ENCODE measurements around the gene SMC4. TPM values are rescaled to one million over a fixed set of nuclear protein-coding genes. Genes with fewer than 3 reads are reported as not detected.
A peak's percentile ranks its signal among the peaks of the same experiment; 100 is the strongest.

Gene SMC4
- total RNA-seq, 1 experiment from 2014 or later, result 116 TPM

GRCh38 chr3:160473978-160474377 lies 74.5 kb downstream of the SMC4 start:
- Mint-ChIP-seq H3K4me3 (ENCODE audit: unreplicated experiment) (no peak overlapping the region), H3K9me3 (ENCODE audit: unreplicated experiment) (peaks cover 11% of the 10 kb centered on the region), H3K4me1 (ENCODE audit: insufficient read depth, unreplicated experiment) (no peaks in the 10 kb centered on the region), H3K27ac (ENCODE audit: low read depth, unreplicated experiment) (no peak overlapping the region), H3K36me3 (ENCODE audit: insufficient read depth, unreplicated experiment) (no peaks in the 10 kb centered on the region), H3K27me3 (ENCODE audit: insufficient read depth, unreplicated experiment) (no peaks in the 10 kb centered on the region)
- intact Hi-C loops (cut with micrococcal nuclease), result no loop called here
- ChIA-PET CTCF (no interaction called here), POLR2A (interaction anchor here (0.6 to 0.9 kb wide), 2 partner anchors 8 to 458 kb away, joined by 3 read pairs; no protein-coding TSS in a partner anchor)
- no peak for TF ChIP-seq CTCF (IDR thresholded peaks at IDR 0.05; ENCODE audit: unreplicated experiment)
- BruUV-seq (replicated peaks), result no TSS peak
- DNase-seq (ENCODE audit: unreplicated experiment), result peak; percentile 72

GRCh38 chr3:160474416-160474838 lies 75.0 kb downstream of the SMC4 start:
- intact Hi-C loops (cut with micrococcal nuclease), result no loop called here

GRCh38 chr3:160475153-160475552 lies 75.7 kb downstream of the SMC4 start:
- POLR2A ChIA-PET, result no interaction called here

More at GRCh38 chr3:160474416-160474838, 75.0 kb downstream of the SMC4 start:
- peak; percentile 9 for DNase-seq (ENCODE audit: unreplicated experiment)
- no peaks in the 10 kb centered on the region for H3K27me3 Mint-ChIP-seq (ENCODE audit: insufficient read depth, unreplicated experiment)
- H3K9me3 Mint-ChIP-seq (ENCODE audit: unreplicated experiment), result peaks cover 6% of the 10 kb centered on the region
- CTCF ChIA-PET, result interaction anchor here (0.6 to 0.9 kb wide), 3 partner anchors 12 to 467 kb away, joined by 3 to 4 read pairs (median 3); no protein-coding TSS in a partner anchor
- H3K27ac Mint-ChIP-seq (ENCODE audit: low read depth, unreplicated experiment), result no peak overlapping the region
- no peak overlapping the region for H3K4me3 Mint-ChIP-seq (ENCODE audit: unreplicated experiment)
- H3K36me3 Mint-ChIP-seq (ENCODE audit: insufficient read depth, unreplicated experiment), result no peaks in the 10 kb centered on the region
- TF ChIP-seq CTCF (IDR thresholded peaks at IDR 0.05; ENCODE audit: unreplicated experiment), result no peak
- POLR2A ChIA-PET, result interaction anchor here (0.6 to 0.7 kb wide), 2 partner anchors 10 to 458 kb away, joined by 3 to 4 read pairs; no protein-coding TSS in a partner anchor
- no peaks in the 10 kb centered on the region for H3K4me1 Mint-ChIP-seq (ENCODE audit: insufficient read depth, unreplicated experiment)
- no TSS peak for BruUV-seq (replicated peaks)

GRCh38 chr3:160475884-160476283 lies 76.4 kb downstream of the SMC4 start:
- Mint-ChIP-seq H3K36me3 (ENCODE audit: insufficient read depth, unreplicated experiment) (no peaks in the 10 kb centered on the region), H3K27ac (ENCODE audit: low read depth, unreplicated experiment) (no peak overlapping the region), H3K27me3 (ENCODE audit: insufficient read depth, unreplicated experiment) (no peaks in the 10 kb centered on the region), H3K4me1 (ENCODE audit: insufficient read depth, unreplicated experiment) (no peaks in the 10 kb centered on the region), H3K4me3 (ENCODE audit: unreplicated experiment) (no peak overlapping the region), H3K9me3 (ENCODE audit: unreplicated experiment) (no peaks in the 10 kb centered on the region)
- intact Hi-C loops (cut with micrococcal nuclease), result no loop called here
- POLR2A ChIA-PET, result interaction anchor here (0.7 kb wide), 1 partner anchor 11 kb away, joined by 3 read pairs; no protein-coding TSS in a partner anchor
- no TSS peak for BruUV-seq (replicated peaks)
- TF ChIP-seq CTCF (IDR thresholded peaks at IDR 0.05; ENCODE audit: unreplicated experiment), result no peak
- CTCF ChIA-PET, result interaction anchor here (0.5 to 1.7 kb wide), 2 partner anchors 10 to 694 kb away, joined by 3 to 7 read pairs; no protein-coding TSS in a partner anchor
- DNase-seq (ENCODE audit: unreplicated experiment), result no peak

More at GRCh38 chr3:160475153-160475552, 75.7 kb downstream of the SMC4 start:
- CTCF ChIA-PET, result interaction anchor here (0.6 to 0.9 kb wide), 3 partner anchors 11 to 468 kb away, joined by 3 to 4 read pairs (median 3); no protein-coding TSS in a partner anchor
- no peaks in the 10 kb centered on the region for H3K27me3 Mint-ChIP-seq (ENCODE audit: insufficient read depth, unreplicated experiment)
- no peak overlapping the region for H3K4me3 Mint-ChIP-seq (ENCODE audit: unreplicated experiment)
- intact Hi-C loops (cut with micrococcal nuclease), result no loop called here
- no peaks in the 10 kb centered on the region for H3K9me3 Mint-ChIP-seq (ENCODE audit: unreplicated experiment)
- TF ChIP-seq CTCF (IDR thresholded peaks at IDR 0.05; ENCODE audit: unreplicated experiment), result no peak
- no peak overlapping the region for H3K27ac Mint-ChIP-seq (ENCODE audit: low read depth, unreplicated experiment)
- no peak for DNase-seq (ENCODE audit: unreplicated experiment)
- BruUV-seq (replicated peaks), result no TSS peak
- H3K4me1 Mint-ChIP-seq (ENCODE audit: insufficient read depth, unreplicated experiment), result no peaks in the 10 kb centered on the region
- H3K36me3 Mint-ChIP-seq (ENCODE audit: insufficient read depth, unreplicated experiment), result no peaks in the 10 kb centered on the region
